Prostate gland (tissue), 2 donors: ENCODE results near the gene TMC4.

Experiments used
- POLR2A ChIP-seq: fragments of 450-650 bp; IDR thresholded peaks from one replicate; pipeline ENCODE4 v1.6.1; 2016; ENCODE audit warnings: antibody characterized with exemption, mild to moderate bottlenecking
- TF ChIP-seq, protein P1 (sequence below), 4 experiments: fragments of 200-600 bp in 2 of 4; fragments of 450-650 bp in 2 of 4; sonication (generic) in 2 of 4; IDR thresholded peaks; 1 replicate in 3 of 4; 2 replicates in 1 of 4; pipeline ENCODE4 v1.5.1; 2016 to 2019; ENCODE audit warnings: antibody characterized with exemption in 4 of 4, mild to moderate bottlenecking in 2 of 4, moderate library complexity in 2 of 4

DNA sequence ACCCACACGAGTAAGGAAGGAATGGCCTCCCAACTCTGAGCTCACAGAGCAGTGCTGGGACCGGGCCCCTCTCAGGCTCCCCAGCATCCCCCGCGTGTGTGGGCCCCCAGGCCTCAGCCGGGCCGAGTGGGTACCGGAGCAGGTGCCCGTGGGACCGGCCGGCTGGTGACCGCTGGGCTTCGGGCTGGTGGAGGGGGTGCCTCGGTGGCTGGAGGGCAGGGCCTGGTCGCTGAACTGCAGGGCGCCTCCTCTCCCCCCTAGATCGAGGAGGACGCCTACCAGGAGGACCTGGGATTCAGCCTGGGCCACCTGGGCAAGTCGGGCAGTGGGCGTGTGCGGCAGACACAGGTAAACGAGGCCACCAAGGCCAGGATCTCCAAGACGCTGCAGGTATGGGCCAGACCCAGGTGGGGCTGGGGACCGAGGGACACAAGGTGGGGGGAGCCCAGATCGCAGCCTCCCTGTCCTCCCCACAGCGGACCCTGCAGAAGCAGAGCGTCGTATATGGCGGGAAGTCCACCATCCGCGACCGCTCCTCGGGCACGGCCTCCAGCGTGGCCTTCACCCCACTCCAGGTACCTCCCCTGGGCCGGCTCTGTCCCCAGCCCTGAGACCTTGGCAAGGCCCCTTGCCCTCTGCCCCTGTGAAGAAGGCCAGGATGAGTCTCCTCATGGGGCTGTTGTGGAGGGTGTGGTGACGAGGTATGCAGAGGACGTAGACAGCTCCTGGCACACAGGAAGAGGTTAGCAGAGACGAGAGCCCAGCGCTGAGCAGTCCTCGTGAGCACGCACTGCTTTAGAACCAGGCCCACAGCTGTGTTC is 44.0 kb downstream of the TMC4 start:
- TF ChIP-seq, protein P1, sequence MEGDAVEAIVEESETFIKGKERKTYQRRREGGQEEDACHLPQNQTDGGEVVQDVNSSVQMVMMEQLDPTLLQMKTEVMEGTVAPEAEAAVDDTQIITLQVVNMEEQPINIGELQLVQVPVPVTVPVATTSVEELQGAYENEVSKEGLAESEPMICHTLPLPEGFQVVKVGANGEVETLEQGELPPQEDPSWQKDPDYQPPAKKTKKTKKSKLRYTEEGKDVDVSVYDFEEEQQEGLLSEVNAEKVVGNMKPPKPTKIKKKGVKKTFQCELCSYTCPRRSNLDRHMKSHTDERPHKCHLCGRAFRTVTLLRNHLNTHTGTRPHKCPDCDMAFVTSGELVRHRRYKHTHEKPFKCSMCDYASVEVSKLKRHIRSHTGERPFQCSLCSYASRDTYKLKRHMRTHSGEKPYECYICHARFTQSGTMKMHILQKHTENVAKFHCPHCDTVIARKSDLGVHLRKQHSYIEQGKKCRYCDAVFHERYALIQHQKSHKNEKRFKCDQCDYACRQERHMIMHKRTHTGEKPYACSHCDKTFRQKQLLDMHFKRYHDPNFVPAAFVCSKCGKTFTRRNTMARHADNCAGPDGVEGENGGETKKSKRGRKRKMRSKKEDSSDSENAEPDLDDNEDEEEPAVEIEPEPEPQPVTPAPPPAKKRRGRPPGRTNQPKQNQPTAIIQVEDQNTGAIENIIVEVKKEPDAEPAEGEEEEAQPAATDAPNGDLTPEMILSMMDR (IDR thresholded peaks at IDR 0.05): no peak
- no peak for TF ChIP-seq POLR2A
